Stimulated activated CD8-positive, alpha-beta memory T cell treated with anti-CD3 and anti-CD28 coated beads, Interleukin-7, amount 100 ng/mL, for 1 hour (primary cell): ENCODE results near the gene ORAI2.
"Not testable (repeated sequence)": the region's sequence is repeated elsewhere in the genome, so short reads cannot be mapped to it uniquely, and the experiment has no call there.

ENCODE experiments used
- DNase-seq, 2 donors: peaks; one replicate each; pipeline ENCODE4 v3.0.0-alpha.2; 2020; ENCODE audit warnings: low read depth in 2 of 2

ORAI2 gene

GRCh38 chr7:102446387-102447156, 13.2 kb downstream of the ORAI2 start:
- DNase-seq, result no peak

DNA sequence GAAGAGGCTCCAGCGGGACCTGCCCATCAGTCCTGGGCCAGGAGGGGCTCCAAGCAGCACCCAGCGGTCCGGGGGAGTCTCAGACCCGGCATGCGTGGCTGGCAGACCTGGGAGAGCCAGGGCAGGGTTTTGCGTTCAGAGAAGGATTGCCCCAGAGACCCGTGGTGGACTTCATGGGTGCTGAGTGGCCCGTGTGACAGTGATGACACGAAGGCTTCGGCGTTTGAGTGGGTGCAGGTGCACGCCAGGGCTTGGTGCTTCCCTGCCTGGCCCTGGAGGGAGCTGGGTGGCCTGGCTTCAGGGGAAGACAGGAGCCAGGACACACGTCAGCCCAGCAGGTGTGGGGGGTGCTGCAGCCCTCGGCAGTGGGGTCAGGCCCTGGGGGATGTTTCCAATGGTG, 13.9 kb downstream of the ORAI2 start:
- no peak for DNase-seq

DNA sequence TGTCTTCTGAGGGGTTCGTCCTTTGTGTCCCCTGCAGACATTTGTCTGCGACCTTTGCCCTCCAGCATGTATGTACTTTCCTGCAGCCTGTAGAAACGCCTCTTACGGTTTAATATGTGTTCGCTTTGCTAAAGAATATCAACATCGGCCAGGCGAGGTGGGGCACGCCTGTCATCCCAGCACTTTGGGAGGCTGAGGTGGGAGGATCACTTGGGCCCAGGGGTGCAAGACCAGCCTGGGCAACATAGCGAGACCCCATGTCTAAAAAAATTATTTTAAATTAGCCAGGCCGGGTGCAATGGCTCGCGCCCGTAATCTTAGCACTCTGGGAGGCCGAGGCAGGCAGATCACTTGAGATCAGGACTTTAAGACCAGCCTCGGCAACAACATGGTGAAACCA, 15.8 kb downstream of the ORAI2 start:
- no peak for DNase-seq

- peak in 1 of 2 donors; percentile 18 for DNase-seq
Measured at GRCh38 chr7:102450242-102450641, 16.9 kb downstream of the ORAI2 start.

GRCh38 chr7:102451371-102452054, 18.1 kb downstream of the ORAI2 start:
- no peak for DNase-seq

- no peak for DNase-seq
Measured at GRCh38 chr7:102452451-102452850, 19.1 kb downstream of the ORAI2 start.

GRCh38 chr7:102453319-102453718, 19.9 kb downstream of the ORAI2 start:
- DNase-seq, result no peak

GRCh38 chr7:102454468-102454867, 21.1 kb downstream of the ORAI2 start:
- no peak for DNase-seq

- DNase-seq, result not testable (repeated sequence)
Measured at GRCh38 chr7:102454932-102455331, 21.6 kb downstream of the ORAI2 start.

- no peak for DNase-seq
Measured at GRCh38 chr7:102455596-102455995, 22.2 kb downstream of the ORAI2 start.

- no peak for DNase-seq
Measured at GRCh38 chr7:102456327-102456726, 23.0 kb downstream of the ORAI2 start.

- no peak for DNase-seq
Measured at GRCh38 chr7:102457352-102457924, 24.1 kb downstream of the ORAI2 start.

GRCh38 chr7:102459221-102459844, 26.0 kb downstream of the ORAI2 start:
- no peak for DNase-seq

- no peak for DNase-seq
Measured at GRCh38 chr7:102460467-102460866, 27.1 kb downstream of the ORAI2 start.

GRCh38 chr7:102463841-102464576, 30.6 kb downstream of the ORAI2 start:
- no peak for DNase-seq

GRCh38 chr7:102464577-102465280, 31.4 kb downstream of the ORAI2 start, which contains the start of the genes ALKBH4 and LRWD1:
Gene ALKBH4, minus strand, starts transcription at chr7:102464863. Its CDS starts 27 bp downstream, at chr7:102464836.
Gene LRWD1, plus strand, starts transcription at chr7:102464984. Its CDS starts 97 bp downstream, at chr7:102465081.
- peak; percentile 88 for DNase-seq

GRCh38 chr7:102466097-102466496, 32.7 kb downstream of the ORAI2 start:
- no peak for DNase-seq

- DNase-seq, result no peak
Measured at GRCh38 chr7:102467581-102468477, 34.5 kb downstream of the ORAI2 start.

DNA sequence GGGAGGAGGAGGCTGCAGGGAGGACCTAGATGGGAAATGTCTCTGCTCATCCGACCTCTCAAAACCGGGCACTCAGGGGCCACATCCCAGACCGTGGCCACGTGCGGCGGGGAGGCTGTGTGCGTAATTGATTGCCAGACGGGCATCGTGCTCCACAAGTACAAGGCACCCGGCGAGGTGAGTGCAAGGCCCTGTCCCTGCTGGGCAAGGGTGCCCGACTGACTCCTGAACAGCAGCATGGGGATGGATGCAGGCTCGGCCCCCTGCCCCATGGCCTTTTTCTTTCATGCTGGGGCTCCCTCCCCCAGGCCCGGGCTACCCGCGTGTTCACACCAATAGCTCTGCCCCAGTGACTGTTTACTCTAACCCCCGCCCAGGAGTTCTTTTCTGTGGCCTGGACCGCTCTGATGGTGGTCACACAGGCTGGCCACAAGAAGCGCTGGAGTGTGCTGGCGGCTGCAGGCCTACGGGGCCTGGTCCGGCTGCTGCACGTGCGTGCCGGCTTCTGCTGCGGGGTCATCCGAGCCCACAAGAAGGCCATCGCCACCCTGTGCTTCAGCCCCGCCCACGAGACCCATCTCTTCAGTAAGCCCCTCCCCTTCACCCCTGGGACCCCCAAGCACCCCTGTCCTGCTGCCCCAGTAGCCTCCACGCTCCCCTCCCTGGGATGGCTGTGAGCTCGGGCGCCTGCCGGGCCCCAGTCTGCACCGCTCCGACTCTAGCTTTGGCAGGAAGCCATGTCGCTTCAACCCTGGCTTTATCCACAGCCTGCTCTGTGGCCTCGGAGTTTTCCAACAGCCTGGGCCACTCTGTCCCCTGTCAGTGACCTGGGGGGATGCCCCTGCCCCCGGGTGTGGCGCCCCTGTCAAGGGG, 35.3 kb downstream of the ORAI2 start:
- no peak for DNase-seq
